Measurements from ENCODE around the gene RBMS2.

DNA sequence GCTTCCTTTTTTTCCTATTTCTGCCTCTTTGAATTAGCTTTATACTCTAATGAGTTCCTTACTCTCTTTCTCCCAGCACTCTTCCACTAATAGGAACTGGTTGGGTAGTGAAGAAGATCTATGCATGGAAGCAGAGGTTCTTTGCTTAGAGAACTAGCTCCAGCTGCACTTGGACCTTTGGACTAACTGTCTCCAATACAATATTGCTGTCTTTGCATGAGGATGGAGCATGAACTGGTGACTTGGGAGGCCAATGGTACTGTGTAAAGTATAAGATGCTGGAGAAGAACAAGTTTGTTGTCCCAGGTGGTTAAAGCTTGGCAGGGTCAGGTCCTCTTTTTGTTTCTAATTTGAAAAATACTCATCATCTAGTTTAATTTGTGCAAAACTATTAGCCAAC, 31.3 kb upstream of the RBMS2 start:
- TF ChIP-seq, protein P1, sequence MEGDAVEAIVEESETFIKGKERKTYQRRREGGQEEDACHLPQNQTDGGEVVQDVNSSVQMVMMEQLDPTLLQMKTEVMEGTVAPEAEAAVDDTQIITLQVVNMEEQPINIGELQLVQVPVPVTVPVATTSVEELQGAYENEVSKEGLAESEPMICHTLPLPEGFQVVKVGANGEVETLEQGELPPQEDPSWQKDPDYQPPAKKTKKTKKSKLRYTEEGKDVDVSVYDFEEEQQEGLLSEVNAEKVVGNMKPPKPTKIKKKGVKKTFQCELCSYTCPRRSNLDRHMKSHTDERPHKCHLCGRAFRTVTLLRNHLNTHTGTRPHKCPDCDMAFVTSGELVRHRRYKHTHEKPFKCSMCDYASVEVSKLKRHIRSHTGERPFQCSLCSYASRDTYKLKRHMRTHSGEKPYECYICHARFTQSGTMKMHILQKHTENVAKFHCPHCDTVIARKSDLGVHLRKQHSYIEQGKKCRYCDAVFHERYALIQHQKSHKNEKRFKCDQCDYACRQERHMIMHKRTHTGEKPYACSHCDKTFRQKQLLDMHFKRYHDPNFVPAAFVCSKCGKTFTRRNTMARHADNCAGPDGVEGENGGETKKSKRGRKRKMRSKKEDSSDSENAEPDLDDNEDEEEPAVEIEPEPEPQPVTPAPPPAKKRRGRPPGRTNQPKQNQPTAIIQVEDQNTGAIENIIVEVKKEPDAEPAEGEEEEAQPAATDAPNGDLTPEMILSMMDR (IDR thresholded peaks at IDR 0.05) = no peak
- no peak for TF ChIP-seq POLR2A (IDR thresholded peaks at IDR 0.05)
